Transverse colon (tissue), 4 donors: ENCODE results near the gene PKP1.

Experiments used
- CTCF ChIP-seq, 5 experiments: fragments of 200-600 bp in 3 of 5; fragments of 450-650 bp in 2 of 5; sonication (generic) in 3 of 5; IDR thresholded peaks; 1 replicate in 2 of 5; 2 replicates in 3 of 5; pipeline ENCODE4 v1.5.1; 2016 to 2017; ENCODE audit warnings: antibody characterized with exemption in 5 of 5, inconsistent platforms in 3 of 5, mild to moderate bottlenecking in 2 of 5, moderate library complexity in 1 of 5
- EP300 ChIP-seq: sonication (generic); formaldehyde crosslinking; IDR thresholded peaks from one replicate; pipeline ENCODE4 v1.6.1; 2017; ENCODE audit warnings: antibody characterized with exemption, low read depth
- POLR2A ChIP-seq: fragments of 450-650 bp; IDR thresholded peaks from one replicate; pipeline ENCODE4 v1.6.1; 2016; ENCODE audit warnings: antibody characterized with exemption, mild to moderate bottlenecking, moderate library complexity
- POLR2AphosphoS5 ChIP-seq, 3 donors: sonication (generic); formaldehyde crosslinking; IDR thresholded peaks; one replicate each; pipeline ENCODE4 v1.6.1; 2016; ENCODE audit warnings: antibody characterized with exemption in 3 of 3

- TF ChIP-seq CTCF (IDR thresholded peaks at IDR 0.05) (no peak), POLR2A (no peak), EP300 (no peak), POLR2AphosphoS5 (IDR thresholded peaks at IDR 0.05) (no peak)
These were observed 83.4 kb downstream of the PKP1 start for GRCh38 chr1:201366696-201367095.
